Stomach (tissue), 4 donors: Measurements from ENCODE around the gene SMAD6.

ENCODE experiments used
- EP300 ChIP-seq: sonication (generic); formaldehyde crosslinking; IDR thresholded peaks from one replicate; pipeline ENCODE4 v1.6.1; 2017; ENCODE audit warnings: antibody characterized with exemption
- POLR2A ChIP-seq, 4 donors: fragments of 450-650 bp; IDR thresholded peaks; one replicate each; pipeline ENCODE4 v1.6.1; 2016; ENCODE audit warnings: antibody characterized with exemption in 4 of 4, control low read depth in 2 of 4, mild to moderate bottlenecking in 1 of 4, moderate library complexity in 1 of 4
- TF ChIP-seq, protein P1 (sequence below), 7 experiments: fragments of 450-650 bp in 4 of 7; fragments of 200-600 bp in 3 of 7; sonication (generic) in 3 of 7; IDR thresholded peaks; one replicate each; pipeline ENCODE4 v1.5.1; 2016 to 2019; ENCODE audit warnings: antibody characterized with exemption in 7 of 7, control low read depth in 2 of 7, mild to moderate bottlenecking in 1 of 7

DNA sequence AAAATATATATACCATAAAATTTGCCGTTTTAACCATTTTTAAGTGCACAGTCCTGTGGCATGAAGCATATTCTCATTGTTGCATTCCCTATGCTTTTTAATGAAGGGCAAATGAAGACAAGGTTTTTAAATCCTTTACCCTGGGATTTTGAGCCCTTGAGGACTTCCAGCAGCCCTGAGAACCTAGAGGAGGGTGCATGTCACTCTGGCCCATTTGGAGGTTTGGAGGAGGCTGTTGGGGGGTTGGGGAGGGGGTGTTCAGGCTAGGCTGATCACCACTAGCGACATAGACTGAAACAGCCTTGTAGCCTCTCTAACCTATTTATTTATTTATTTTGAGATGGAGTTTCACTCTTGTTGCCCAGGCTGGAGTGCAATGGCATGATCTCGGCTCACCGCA lies 86.0 kb downstream of the SMAD6 start:
- TF ChIP-seq EP300 (no peak), POLR2A (IDR thresholded peaks at IDR 0.05) (no peak)
- TF ChIP-seq, protein P1, sequence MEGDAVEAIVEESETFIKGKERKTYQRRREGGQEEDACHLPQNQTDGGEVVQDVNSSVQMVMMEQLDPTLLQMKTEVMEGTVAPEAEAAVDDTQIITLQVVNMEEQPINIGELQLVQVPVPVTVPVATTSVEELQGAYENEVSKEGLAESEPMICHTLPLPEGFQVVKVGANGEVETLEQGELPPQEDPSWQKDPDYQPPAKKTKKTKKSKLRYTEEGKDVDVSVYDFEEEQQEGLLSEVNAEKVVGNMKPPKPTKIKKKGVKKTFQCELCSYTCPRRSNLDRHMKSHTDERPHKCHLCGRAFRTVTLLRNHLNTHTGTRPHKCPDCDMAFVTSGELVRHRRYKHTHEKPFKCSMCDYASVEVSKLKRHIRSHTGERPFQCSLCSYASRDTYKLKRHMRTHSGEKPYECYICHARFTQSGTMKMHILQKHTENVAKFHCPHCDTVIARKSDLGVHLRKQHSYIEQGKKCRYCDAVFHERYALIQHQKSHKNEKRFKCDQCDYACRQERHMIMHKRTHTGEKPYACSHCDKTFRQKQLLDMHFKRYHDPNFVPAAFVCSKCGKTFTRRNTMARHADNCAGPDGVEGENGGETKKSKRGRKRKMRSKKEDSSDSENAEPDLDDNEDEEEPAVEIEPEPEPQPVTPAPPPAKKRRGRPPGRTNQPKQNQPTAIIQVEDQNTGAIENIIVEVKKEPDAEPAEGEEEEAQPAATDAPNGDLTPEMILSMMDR (IDR thresholded peaks at IDR 0.05) = no peak
